Measurements from ENCODE around the gene PCDH12.

PCDH12 gene

GRCh38 chr5:141958113-141958512 is at the start of gene PCDH12:
TSS of gene PCDH12 (minus strand) at chr5:141958202. CDS start at chr5:141957851, 351 bp downstream.
- no peak for DNase-seq (ENCODE audit: low read depth)

- no peak for DNase-seq (ENCODE audit: low read depth)
Observed at GRCh38 chr5:142007237-142007544, 49.2 kb upstream of the PCDH12 start.

GRCh38 chr5:142006363-142007236 is 48.6 kb upstream of the PCDH12 start:
- no peak for DNase-seq (ENCODE audit: low read depth)

- DNase-seq (ENCODE audit: low read depth): no peak
Observed at GRCh38 chr5:142003266-142003800, 45.3 kb upstream of the PCDH12 start.

GRCh38 chr5:142000704-142001484 is 42.9 kb upstream of the PCDH12 start:
- DNase-seq (ENCODE audit: low read depth): no peak

- DNase-seq (ENCODE audit: low read depth): no peak
Observed at GRCh38 chr5:142000173-142000572, 42.2 kb upstream of the PCDH12 start.

GRCh38 chr5:141997358-141997960 is 39.5 kb upstream of the PCDH12 start:
- no peak for DNase-seq (ENCODE audit: low read depth)

GRCh38 chr5:141995656-141996055 is 37.7 kb upstream of the PCDH12 start:
- no peak for DNase-seq (ENCODE audit: low read depth)

GRCh38 chr5:141994511-141995136 is 36.6 kb upstream of the PCDH12 start:
- no peak for DNase-seq (ENCODE audit: low read depth)

- DNase-seq (ENCODE audit: low read depth): peak; percentile 40
Observed at GRCh38 chr5:141992349-141992963, 34.5 kb upstream of the PCDH12 start.

GRCh38 chr5:141989720-141990119 is 31.7 kb upstream of the PCDH12 start:
- DNase-seq (ENCODE audit: low read depth): no peak

- no peak for DNase-seq (ENCODE audit: low read depth)
Observed at GRCh38 chr5:141986072-141986471, 28.1 kb upstream of the PCDH12 start.

GRCh38 chr5:141982626-141983025 is 24.6 kb upstream of the PCDH12 start:
- no peak for DNase-seq (ENCODE audit: low read depth)

- DNase-seq (ENCODE audit: low read depth): no peak
Observed at GRCh38 chr5:141978389-141978788, 20.4 kb upstream of the PCDH12 start.

GRCh38 chr5:141976176-141976575 is 18.2 kb upstream of the PCDH12 start:
- no peak for DNase-seq (ENCODE audit: low read depth)

- DNase-seq (ENCODE audit: low read depth): no peak
Observed at GRCh38 chr5:141973871-141974595, 16.0 kb upstream of the PCDH12 start.

GRCh38 chr5:141969783-141970771 is 12.1 kb upstream of the PCDH12 start:
- DNase-seq (ENCODE audit: low read depth): no peak

- DNase-seq (ENCODE audit: low read depth): peak; percentile 91
Observed at GRCh38 chr5:141968914-141969608, 11.1 kb upstream of the PCDH12 start, which contains the start of gene RNF14. TSS of gene RNF14 (plus strand) at chr5:141969105. CDS start at chr5:141973589, 4,484 bp downstream.

- DNase-seq (ENCODE audit: low read depth): no peak
Observed at GRCh38 chr5:141966963-141967333, 8.9 kb upstream of the PCDH12 start.
